RWPE2 (cell line): Measurements from ENCODE around the gene PRAMEF26.
"Not testable (repeated sequence)": the region's sequence is repeated elsewhere in the genome, so short reads cannot be mapped to it uniquely, and the experiment has no call there.

ENCODE experiments used
- ATAC-seq: fragments of 200-7000 bp; cut with Tn5 transposase; 3 replicates; pipeline ENCODE4 v1.9.1; 2021; ENCODE audit warnings: low read depth
- DNase-seq: peaks from one replicate; pipeline ENCODE4 v3.0.0-alpha.2; 2020; ENCODE audit warnings: low spot score
- H3K27ac ChIP-seq: fragments of 450-650 bp; 2 replicates; pipeline ENCODE4 v1.5.1; 2017; ENCODE audit warnings: mild to moderate bottlenecking; ENCODE audit not compliant: poor library complexity, severe bottlenecking
- H3K27me3 ChIP-seq: fragments of 250-450 bp; sonication (Bioruptor Pico); 2 replicates; pipeline ENCODE4 v1.5.1; 2021; ENCODE audit warnings: mild to moderate bottlenecking, moderate library complexity; ENCODE audit not compliant: insufficient read depth, poor library complexity, severe bottlenecking
- H3K36me3 ChIP-seq: fragments of 250-450 bp; sonication (Bioruptor Pico); 2 replicates; pipeline ENCODE4 v1.5.1; 2020; ENCODE audit warnings: low read depth, mild to moderate bottlenecking, moderate library complexity
- H3K4me1 ChIP-seq: fragments of 250-450 bp; sonication (Bioruptor Pico); 2 replicates; pipeline ENCODE4 v1.5.1; 2021; ENCODE audit warnings: mild to moderate bottlenecking, moderate library complexity; ENCODE audit not compliant: insufficient read depth, poor library complexity, severe bottlenecking
- H3K4me3 ChIP-seq: fragments of 250-450 bp; sonication (Bioruptor Pico); 2 replicates; pipeline ENCODE4 v1.5.1; 2021; ENCODE audit warnings: mild to moderate bottlenecking, moderate library complexity; ENCODE audit not compliant: severe bottlenecking
- H3K9me3 ChIP-seq: fragments of 250-450 bp; sonication (Bioruptor Pico); 2 replicates; pipeline ENCODE4 v1.5.1; 2021; ENCODE audit warnings: mild to moderate bottlenecking, moderate library complexity; ENCODE audit not compliant: severe bottlenecking

The PRAMEF26 gene

DNA sequence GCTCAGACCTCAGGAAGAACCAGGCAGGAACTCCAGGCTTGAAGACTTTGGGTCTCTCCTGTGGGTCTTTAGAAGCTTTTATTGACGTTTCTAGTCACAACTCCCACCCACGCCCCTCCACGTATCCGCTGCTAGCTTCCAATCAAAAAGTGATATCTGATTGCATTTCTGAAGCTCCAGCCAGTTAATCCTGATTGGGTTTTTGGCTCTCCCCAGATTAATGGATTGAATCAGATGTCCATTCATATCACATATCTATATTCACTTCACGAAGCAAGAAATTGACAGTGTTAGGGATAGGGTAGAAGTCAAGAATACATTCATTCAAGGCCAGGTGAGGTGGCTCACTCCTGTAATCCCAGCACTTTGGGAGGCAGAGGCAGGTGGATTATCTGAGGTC is at the start of gene PRAMEF26:
TSS of gene PRAMEF26 (minus strand) at position 101 of the 400 bp plus-strand sequence. CDS start 2,914 bp downstream, outside the sequence.
- not testable (repeated sequence) for ATAC-seq, H3K36me3 ChIP-seq, H3K4me1 ChIP-seq, H3K9me3 ChIP-seq, H3K27me3 ChIP-seq, DNase-seq, H3K27ac ChIP-seq, H3K4me3 ChIP-seq

GRCh38 chr1:13201309-13201708 is 45.5 kb upstream of the PRAMEF26 start, which contains the start of gene PRAMEF13:
PRAMEF13 (minus strand) TSS chr1:13201409; CDS start chr1:13199589, 1,820 bp downstream.
- not testable (repeated sequence) for H3K27ac ChIP-seq, ATAC-seq, H3K36me3 ChIP-seq, H3K4me3 ChIP-seq, DNase-seq, H3K27me3 ChIP-seq, H3K9me3 ChIP-seq, H3K4me1 ChIP-seq

DNA sequence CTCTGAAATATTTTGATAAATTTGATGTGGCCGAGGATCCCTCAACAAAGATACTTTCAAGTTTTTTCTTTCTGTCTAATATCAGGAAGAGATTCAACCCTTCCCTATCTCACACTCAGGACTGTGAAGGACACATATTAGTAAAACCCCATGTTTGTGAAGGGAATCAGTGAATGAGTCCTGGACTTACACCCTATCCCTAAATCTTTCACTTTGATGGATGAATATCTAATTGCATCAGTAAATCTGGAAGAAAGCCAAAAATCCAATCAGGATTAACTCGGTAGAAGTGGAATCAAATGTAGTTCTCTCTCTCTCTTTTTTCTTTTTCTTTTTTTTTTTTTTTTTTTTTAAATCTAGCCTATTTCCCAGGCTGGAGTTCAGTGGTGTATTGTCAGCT is 15.7 kb upstream of the PRAMEF26 start, which contains the start of gene PRAMEF9:
TSS of gene PRAMEF9 (plus strand) at position 301 of the 400 bp plus-strand sequence. CDS start 3,433 bp downstream, outside the sequence.
- not testable (repeated sequence) for ATAC-seq

GRCh38 chr1:13165531-13165930 is 9.7 kb upstream of the PRAMEF26 start, which contains the start of gene HNRNPCL4:
HNRNPCL4 (minus strand) TSS chr1:13165631; CDS start chr1:13165467, 164 bp downstream.
- H3K27me3 ChIP-seq, H3K9me3 ChIP-seq, H3K36me3 ChIP-seq, H3K27ac ChIP-seq, H3K4me3 ChIP-seq, ATAC-seq, DNase-seq, H3K4me1 ChIP-seq: not testable (repeated sequence)

More for the DNA sequence above, 15.7 kb upstream of the PRAMEF26 start, which contains the start of gene PRAMEF9:
- not testable (repeated sequence) for H3K9me3 ChIP-seq, DNase-seq, H3K4me3 ChIP-seq, H3K36me3 ChIP-seq, H3K4me1 ChIP-seq, H3K27ac ChIP-seq, H3K27me3 ChIP-seq

GRCh38 chr1:13116754-13117153 is 39.1 kb downstream of the PRAMEF26 start, which contains the start of gene HNRNPCL2:
HNRNPCL2 (minus strand) TSS chr1:13116854; CDS start chr1:13116400, 454 bp downstream.
- H3K27me3 ChIP-seq, ATAC-seq, DNase-seq, H3K9me3 ChIP-seq, H3K36me3 ChIP-seq, H3K4me1 ChIP-seq, H3K27ac ChIP-seq, H3K4me3 ChIP-seq: not testable (repeated sequence)
